ENCODE data around the gene ERAL1.
"Not testable (repeated sequence)": the region's sequence is repeated elsewhere in the genome, so short reads cannot be mapped to it uniquely, and the experiment has no call there.

The ERAL1 gene

DNA sequence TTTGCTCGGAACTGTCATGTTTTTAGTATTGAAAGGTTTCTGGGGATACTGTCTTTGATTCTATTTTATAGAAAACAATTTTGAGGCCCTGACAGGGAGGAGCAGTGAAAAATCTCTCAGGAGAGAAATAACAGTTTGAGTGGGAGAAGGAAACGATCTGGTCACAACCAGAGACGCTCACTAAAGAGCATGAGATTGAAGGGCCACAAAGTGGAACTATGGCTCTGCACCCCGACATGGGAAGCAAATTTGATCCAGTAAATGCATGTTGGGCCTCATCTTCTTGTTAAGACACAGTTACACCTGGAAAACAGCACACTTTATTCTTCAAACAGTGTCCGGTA lies 492 bp downstream of the ERAL1 start:
- DNase-seq = no peak

DNA sequence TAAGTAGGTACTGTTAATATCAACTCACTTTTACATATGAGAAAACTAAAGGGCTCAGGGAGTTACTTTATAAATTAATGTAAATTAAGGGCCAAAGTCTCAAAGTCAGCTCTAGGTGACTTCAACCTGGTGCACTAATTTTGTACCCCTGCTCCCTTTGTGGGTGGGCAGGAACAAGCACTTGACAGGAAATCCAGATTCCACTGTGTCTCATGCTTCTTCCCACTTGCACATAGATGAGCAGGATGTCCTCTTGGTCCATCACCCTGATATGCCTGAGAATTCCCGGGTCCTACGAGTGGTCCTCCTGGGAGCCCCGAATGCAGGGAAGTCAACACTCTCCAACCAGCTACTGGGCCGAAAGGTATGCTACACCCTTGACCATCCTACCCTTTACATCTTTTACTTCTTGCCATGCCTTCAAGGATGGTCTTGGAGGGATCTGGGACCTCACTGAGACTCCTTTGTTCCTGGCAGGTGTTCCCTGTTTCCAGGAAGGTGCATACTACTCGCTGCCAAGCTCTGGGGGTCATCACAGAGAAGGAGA lies 1.3 kb downstream of the ERAL1 start:
- no peak for DNase-seq

DNA sequence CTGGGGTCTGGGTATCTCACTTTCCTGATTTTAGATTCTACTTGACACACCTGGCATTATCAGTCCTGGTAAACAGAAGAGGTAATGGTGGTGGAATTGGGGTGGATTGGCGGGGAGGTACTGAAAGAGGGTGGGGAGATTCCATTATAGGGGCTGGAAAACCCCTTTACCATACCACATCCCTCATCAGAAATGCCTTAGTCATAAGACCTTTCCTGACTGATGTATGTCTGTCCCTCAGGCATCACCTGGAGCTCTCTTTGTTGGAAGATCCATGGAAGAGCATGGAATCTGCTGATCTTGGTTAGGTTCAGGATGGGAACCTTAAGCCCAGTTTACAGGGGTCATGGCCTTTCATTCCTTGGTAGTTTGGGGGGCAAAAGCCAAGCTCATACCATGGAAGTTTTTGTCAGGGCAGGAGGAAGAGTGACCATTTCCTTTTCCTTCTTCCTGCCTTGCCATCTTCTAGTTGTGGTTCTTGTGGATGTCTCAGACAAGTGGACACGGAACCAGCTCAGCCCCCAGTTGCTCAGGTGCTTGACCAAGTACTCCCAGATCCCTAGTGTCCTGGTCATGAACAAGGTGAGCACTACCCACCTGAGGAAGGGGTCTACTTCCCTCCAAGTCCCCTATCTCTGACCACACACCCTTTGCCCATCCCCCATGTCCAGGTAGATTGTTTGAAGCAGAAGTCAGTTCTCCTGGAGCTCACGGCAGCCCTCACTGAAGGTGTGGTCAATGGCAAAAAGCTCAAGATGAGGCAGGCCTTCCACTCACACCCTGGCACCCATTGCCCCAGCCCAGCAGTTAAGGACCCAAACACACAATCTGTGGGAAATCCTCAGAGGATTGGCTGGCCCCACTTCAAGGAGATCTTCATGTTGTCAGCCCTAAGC lies 3.3 kb downstream of the ERAL1 start:
- DNase-seq = no peak

DNA sequence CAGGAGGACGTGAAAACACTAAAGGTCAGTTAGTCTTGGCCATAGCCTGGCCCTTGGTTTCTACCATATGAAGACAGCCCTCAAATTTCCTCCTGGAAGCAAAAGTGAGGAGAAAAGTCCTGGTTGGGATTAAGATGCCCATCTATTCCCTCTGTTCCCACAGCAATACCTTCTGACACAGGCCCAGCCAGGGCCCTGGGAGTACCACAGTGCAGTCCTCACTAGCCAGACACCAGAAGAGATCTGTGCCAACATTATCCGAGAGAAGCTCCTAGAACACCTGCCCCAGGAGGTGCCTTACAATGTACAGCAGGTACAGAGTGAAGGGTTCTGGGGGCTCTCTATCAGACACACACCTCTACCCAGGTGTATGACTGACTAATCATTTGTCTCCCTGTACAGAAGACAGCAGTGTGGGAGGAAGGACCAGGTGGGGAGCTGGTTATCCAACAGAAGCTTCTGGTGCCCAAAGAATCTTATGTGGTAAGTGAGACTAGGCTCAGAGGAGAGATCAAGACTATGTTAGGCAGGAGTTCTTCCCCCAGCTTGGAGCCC lies 4.1 kb downstream of the ERAL1 start:
- no peak for DNase-seq

DNA sequence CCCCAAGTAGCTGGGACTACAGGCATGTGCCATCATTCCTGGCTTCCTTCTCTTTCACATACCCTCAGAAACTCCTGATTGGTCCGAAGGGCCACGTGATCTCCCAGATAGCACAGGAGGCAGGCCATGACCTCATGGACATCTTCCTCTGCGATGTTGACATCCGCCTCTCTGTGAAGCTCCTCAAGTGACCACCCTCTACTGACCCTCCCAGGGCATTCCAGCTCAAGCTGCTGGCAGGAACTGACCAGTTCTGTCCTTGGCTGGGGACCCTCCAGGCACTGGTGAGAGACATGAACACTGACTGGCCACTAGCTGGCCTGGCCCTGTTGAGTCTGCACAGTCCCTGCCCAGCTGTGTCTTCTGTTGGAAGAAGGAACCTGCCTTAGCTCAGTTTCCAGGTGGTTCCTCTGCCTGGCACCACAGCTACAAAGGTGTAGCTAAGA lies 5.6 kb downstream of the ERAL1 start:
- no peak for DNase-seq

DNA sequence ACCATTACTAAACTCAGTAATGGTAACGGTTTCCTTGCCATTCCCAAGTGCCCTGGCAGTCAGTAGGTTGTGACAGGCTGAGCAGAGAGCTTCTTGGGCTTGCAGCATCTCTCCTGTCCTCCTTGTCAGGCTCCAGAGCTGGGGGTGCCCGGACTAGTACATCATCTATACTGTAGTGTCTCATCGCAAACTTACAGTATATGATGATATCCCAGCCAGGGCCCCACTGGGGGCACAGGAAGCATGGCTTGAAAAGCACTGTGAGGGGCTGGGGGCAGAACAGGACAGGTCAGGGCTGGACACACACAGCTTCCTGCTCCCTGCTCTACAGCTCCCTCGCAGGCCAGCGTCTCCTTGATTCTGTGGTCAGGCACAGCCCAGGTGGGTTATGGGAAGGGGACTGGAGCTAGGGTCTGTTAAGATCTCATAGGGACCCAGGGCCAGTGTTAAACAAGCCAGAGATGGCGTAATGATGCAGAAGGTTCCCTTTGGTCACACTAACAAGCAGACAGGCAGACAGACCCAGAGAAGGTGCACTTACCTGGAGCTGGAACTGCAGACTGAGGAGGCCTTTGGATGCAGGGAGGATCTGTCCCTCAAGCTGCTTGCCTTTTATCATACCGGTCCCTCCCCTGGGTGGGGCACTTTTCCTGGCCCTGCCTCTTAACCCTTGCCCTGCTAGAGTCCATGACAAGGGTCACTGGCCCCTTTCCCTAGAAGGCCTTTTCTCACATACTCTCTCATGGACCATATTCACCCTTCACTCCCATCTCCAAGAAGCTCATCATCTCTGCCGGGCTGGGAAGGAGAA lies 6.8 kb downstream of the ERAL1 start:
- no peak for DNase-seq

DNA sequence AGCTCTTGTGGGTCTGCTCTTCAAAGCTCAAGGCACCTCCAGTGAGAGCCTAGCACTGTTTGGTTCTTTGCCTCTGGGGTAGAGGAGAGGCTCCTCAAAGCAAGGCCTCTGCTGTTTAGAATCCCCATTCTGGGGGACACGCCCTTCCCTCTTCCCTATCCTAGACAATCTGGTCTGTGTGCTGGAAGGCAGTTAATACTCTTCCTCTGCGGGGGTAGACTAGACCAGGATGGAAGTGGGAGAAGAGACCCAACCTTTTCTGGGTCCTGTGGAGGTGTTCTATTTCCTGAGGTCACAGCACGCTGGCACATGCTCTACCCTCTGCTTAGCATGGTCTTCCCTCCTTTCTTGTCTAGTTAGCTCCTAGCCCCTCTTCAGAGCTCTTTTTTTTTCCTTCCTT lies 7.7 kb downstream of the ERAL1 start:
- DNase-seq = no peak

DNA sequence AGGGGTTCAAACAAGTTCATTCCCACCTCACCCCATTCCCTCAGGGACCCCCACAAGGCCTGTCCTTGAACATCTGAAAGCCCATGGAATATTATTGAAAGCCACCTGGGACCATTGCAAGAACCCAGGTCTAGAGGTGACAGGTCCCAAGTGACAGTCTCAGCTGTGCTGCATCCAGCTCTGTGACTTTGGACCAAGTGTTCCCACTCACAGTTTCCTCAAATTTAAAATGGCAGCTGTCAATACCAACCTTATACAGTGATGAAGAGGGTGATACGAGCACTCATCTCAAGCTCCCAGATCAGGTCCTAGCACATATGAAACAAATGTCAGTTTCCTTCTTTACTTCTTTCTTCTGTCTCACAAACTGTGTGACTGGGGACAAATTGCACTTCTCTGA lies 9.1 kb downstream of the ERAL1 start:
- DNase-seq = no peak

DNA sequence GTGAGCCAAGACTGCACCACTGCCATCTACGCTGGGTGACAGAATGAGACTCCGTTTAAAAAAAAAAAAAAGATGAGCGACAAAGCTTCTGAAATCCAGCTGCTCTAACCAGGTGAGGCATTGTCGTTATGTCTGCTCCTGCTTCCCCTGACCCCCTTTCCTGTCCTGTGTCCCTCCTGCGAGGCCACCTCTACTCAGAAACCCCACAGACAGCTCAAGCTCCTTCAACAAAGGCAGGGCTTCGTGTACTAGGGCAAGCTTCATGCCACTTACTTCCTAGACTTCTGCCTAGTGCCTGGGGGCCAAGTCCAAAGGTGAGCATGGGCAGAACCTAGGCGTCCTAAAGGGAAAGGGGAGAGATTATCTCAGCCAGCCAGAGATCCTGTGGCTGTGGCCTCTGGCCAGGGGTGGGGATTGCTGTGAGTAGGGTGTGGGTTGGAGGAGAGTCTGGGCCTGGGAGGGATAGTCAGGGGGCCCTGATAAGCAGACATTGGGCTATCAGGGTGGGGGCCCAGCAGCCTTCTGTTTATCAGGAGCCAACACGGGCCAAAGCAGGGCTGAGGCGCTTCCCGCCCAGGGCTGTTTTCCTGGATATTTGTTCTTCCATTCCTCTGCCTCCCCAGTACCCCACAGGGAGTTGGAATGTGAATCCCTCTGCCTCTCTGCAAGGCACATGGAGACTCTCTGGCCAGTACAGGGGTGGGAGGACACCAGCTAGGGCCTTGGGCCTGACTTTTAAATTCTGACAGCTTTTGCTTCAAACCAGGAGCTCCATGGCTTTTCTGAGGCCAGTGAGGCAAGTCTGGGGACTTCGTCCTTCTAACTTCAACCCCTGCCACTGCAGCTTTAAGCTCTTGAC lies 10.4 kb downstream of the ERAL1 start:
- DNase-seq = no peak

DNA sequence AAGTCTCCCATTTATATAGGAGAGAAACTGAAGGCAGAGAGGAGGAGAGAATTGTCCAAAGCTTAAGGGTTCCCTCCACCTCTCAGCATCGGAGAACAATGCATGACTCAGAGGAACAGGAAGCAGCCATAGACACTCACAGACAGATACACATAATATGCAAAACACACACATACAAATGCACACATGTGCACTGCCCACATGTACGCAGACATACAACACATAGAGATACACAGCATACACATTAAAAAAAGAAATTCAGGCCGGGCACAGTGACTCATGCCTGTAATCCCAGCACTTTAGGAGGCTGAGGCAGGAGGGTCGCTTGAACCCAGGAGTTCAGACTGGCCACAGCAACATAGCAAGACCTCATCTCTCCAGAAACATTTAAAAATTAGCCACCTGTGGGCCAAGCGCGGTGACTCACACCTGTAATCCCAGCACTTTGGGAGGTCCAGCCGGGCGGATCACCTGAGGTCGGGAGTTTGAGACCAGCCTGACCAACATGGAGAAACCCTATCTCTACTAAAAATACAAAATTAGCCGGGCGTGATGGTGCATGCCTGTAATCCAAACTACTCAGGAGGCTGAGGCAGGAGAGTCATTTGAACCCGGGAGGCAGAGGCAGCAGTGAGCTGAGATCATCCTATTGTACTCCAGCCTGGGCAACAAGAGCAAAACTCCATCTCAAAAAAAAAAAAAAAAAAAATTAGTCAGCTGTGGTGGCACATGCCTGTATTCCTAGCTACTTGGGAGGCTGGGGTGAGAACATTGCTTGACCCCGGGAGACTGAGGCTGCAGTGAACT lies 11.3 kb downstream of the ERAL1 start:
- no peak for DNase-seq

DNA sequence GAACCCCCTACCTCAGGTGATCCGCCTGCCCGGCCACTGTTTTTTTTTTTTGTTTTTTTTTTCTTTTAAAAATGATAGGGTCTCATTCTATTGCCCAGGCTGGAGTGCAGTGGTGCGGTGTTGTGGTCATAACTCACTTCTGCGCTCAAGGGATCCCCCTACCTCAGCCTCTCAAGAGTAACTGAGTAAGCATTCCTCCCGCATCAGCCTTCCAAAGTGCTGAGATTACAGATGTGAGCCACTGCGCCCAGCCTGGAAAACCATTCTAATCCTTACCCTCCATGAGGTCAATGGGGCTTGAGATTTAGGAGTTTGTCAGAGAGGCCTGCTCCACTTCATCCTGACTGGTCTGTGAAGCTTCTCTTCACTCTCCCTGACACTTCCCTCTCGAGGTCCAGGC lies 12.5 kb downstream of the ERAL1 start:
- DNase-seq = no peak

DNA sequence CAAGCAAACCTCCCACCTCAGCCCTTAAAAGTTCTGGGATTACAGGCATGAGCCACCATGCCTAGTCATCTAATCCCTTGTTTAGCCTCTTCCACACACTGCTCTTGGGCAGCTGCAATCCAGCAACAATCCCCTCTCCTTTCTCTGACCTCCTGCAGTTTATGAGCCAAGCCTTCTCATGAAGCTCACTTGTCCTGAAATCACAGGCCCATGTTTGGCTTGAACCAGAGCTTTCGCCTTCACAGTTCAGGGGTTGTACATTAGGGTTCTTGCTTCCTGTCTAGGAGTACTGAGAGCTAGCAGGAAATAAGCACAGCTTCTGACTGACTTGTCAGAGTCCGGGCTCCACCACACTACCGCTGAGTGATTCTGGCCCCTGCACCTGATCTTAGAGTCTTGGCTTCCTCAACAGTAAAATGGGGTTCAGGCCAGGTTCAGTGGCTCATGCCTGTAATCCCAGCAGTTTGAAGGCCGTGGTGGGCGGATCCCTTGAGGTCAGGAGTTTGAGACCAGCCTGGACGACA lies 16.3 kb downstream of the ERAL1 start:
- no peak for DNase-seq

DNA sequence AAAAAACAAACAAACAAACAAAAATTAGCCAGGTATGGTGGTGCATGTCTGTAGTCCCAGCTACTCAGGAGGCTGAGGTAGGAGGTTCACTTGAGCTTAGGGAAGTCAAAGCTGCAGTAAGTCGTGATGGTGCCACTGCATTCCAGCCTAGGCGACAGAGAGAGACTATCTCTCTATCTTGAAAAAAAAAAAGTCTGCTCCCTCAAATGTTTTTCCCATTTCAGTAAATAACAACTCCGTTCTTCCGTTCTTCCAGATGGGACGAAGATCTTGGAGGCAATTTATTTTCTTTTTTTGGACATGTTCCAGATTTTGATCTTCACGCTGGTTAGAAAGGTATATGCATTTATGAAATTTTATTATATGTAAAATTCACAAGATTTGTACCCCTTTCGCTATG lies 19.0 kb downstream of the ERAL1 start:
- no peak for DNase-seq

DNA sequence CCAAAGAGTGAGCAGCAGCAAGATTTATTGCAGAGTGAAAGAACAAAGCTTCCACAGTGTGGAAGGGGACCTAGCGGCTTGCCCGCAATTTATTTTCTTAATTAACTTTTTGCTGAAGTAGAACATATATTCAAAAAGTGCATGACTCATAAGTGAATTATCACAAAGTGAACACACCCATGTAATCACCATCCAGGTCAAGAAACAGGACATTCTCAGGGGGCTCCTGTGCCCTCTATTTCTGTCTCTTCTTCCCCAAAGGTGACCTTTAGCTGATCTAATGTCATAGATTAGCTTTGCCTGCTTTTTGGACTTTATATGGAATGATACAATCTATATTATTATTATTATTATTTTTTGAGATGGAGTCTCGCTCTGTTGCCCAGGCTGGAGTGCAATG lies 19.9 kb downstream of the ERAL1 start:
- DNase-seq = no peak

DNA sequence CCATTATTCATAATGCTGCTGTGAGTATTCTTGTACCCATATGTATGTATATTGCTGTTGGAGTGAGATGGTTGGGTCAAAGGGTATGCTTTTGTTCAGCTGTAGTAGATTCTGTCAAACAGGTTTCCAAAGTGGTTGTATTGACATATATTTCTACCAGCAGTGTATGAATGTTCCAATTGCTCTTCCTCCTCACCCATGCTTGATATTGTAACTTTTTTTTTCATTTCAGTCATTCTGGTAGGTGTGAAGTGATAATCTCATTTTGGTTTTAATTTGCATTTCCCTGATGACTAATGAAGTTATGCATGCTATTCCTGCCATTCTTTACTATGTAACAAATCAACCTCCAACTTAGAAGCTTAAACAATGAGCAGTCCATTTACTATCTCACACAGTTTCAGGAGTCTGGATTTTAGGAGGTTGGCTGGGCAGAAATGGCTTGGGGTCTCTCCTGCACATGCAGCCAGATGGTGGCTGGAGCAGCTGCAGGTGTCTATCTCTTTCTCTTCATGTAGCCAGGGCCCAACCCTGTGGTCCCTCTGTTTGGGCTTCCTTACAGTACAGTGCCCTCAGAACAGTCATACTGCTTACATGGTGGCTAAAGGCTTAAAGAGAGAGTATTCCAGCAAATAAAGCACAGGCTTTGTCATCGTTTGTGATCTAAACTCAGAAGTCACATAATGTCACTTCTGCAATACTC lies 21.2 kb downstream of the ERAL1 start:
- no peak for DNase-seq

DNA sequence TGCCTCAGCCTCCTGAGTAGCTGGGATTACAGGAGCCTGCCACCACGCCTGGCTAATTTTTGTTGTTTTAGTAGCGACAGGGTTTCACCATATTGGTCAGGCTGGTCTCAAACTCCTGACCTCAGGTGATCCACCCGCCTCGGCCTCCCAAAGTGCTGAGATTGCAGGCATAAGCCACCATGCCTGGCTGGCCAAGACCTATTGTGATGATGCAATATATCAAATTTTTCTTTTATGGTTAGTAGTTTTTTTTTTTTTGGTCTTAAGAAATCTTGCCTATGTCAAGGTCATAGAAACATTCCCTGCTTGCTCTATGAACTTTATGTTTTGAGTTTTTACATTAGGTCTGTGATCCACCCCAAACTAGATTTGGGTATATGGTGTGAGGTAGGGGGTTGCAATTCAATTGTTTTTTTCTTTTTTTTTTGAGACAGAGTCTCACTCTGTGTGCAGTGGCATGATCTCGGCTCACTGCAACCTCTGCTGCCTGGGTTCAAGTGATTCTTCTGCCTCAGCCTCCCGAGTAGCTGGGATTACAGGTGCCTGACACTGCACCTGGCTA lies 22.4 kb downstream of the ERAL1 start:
- DNase-seq = not testable (repeated sequence)

DNA sequence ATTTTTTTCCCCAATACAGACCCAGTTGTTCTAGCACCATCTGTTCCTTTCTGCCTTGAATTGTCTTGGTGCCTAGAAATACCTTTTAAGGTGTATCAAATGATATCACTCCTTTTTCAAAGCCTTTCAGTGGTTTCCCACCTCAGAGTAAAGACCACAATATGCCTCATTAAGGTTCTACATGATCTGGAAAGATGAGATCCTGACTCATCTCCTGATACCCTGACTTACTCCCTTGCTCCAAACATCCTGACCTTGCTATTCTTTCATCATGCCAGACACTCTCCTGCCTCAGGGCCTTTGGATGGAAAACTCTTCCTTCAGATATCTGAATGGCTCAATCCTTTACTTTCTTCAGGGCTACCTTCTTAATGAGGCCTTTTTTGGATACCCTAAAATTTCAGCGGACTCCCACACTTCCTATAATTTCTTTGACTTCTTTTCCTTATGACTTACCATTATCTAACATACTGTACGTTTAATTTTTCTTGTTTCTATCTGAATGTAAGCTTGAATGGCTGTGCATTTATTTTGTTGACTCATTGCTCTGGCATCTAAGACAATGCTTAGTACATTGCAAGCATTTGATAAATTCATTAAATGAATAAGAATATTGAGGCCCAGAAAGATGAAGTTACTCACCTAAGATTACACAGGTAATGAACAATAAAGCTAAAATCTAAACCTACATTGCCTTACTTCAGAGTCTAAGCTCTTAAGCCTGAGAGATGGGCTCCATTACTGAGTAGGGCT lies 23.5 kb downstream of the ERAL1 start:
- DNase-seq = no peak

DNA sequence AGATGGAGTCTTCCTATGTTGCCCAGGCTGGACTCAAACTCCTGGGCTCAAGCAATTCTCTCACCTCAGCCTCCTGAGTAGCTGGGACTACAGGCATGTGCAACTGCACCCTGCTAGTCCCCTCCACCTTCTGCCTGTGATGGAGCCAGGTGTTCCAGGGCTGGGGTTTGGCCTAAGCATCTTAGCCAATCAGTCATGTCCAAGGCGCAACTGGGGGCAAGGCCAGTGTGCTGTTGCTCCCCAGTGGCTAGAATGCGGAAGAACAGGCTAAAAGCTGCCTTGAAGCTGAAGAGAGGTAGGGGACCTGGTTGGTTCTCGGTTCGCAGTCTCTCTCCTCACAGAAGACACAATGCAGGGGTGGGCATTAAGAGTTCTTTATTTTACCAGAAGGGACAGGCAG lies 24.2 kb downstream of the ERAL1 start:
- DNase-seq = peak; percentile 47

DNA sequence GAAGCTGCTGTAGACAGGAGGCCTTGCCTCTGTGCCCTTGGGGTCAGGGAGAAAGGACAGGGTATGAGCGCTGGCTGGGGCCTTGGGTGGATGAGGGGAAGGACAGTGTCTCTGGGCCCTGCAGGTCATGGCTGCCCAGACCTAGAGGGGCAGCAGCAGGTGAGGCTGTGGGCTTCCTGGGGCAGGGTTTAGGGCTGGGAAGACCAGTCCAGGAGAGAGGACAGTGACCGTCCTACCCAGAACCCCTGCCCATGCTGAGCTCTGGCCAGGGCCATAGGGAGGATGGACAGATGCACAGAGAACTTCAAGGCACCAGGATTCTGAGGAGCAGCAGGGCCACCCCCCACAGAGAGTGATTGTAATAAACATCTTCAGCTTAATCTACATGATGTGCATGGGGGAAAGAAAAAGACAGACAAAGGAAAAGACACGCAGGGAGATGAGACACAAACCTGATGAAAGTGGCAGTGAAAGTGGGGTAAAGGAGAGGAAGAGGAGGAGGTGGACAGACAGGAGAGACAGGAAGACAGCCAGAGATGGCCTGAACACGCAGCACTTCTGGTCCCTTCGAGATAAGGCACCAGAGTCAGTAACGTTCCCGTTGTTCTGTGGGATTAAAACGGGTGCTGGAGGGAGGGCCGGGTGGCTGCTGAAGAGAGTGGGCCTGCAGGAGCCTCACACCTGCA lies 25.2 kb downstream of the ERAL1 start:
- no peak for DNase-seq
